ENCODE data around the gene KRT9.
A peak's percentile ranks its signal among the peaks of the same experiment; 100 is the strongest.
"Not testable (repeated sequence)": the region's sequence is repeated elsewhere in the genome, so short reads cannot be mapped to it uniquely, and the experiment has no call there.

KRT9 gene

GRCh38 chr17:41613277-41614082 is 41.6 kb upstream of the KRT9 start:
- Mint-ChIP-seq H3K4me1 (peaks cover 31% of the 10 kb centered on the region), H3K27me3 (ENCODE audit: low read depth, poor library complexity) (peaks cover 20% of the 10 kb centered on the region), H3K36me3 (ENCODE audit: low read depth) (no peaks in the 10 kb centered on the region), H3K9me3 (peaks cover 4% of the 10 kb centered on the region), H3K4me3 (no peak overlapping the region), H3K27ac (no peak overlapping the region)
- no peak for DNase-seq
- no peak for TF ChIP-seq CTCF (IDR thresholded peaks at IDR 0.05)

DNA sequence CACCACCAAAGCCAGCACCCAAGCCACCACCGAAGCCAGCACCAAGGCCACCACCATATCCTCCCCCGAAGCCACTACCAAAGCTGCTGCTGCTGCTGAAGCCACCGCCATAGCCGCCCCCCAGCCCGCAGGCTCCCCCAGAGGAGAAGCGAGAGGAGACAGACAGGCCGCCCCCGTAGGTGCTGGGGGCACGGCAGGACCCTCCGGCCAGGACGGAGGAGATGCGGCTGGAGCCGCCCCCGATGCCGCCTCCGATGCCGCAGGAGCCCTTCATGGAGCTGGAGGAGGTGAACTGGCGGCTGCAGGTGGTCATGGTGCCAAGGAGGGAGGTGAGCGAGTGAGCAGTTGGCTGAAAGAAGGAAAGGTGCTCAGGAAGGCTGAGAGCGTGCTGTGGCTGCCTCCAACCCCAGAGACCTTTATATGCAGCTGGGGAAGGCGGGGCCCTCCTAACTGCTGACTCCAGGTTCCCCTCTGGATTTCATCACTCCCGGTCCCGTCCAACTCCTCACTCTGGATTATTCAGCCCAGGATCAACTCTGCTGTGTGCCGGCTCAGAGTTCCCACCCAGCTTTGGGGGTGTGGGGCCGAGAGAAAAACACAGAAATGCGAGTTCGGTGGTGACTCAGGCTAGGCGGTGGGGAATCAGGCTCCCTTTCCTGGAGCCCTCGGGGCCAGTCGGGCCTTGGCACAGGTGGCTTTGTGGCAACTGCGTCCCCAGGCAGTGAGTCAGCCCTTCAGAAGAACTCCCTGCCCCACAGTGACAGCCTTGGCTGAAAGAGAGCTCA is 40.7 kb upstream of the KRT9 start, which contains the start of gene KRT16:
Gene KRT16 (minus strand): TSS at position 392 of the 785 bp plus-strand sequence. CDS start 79 bp downstream, at position 313.
- Mint-ChIP-seq H3K4me1 (peaks cover 23% of the 10 kb centered on the region), H3K27me3 (ENCODE audit: low read depth, poor library complexity) (peaks cover 23% of the 10 kb centered on the region)
- H3K9me3 Mint-ChIP-seq; H3K4me3 Mint-ChIP-seq; H3K36me3 Mint-ChIP-seq (ENCODE audit: low read depth); DNase-seq; H3K27ac Mint-ChIP-seq: not testable (repeated sequence)

GRCh38 chr17:41610965-41611640 is 39.2 kb upstream of the KRT9 start:
- H3K4me1 Mint-ChIP-seq, result peaks cover 17% of the 10 kb centered on the region

DNA sequence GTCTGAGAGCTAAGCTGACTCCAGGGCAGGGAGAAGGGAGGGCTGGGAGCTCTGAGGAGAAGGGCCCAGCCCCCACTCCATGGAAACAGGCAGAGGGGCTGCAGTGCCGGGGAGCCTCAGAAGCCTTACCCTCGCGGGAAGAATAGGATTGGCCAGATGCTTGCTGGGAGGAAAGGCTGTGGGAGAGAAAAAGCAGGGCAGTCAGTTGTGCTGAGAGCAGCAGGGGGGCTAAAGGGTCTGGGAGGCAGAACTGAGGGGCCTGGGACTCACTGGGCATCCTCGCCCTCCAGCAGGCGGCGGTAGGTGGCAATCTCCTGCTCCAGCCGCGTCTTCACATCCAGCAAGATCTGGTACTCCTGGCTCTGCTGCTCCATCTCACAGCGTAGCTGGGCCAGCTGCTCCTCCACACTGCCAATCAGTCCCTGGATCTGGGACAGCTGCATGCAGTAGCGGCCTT is 38.2 kb upstream of the KRT9 start:
- H3K27ac Mint-ChIP-seq, result not testable (repeated sequence)
- peaks cover 35% of the 10 kb centered on the region for H3K27me3 Mint-ChIP-seq (ENCODE audit: low read depth, poor library complexity)
- DNase-seq, result peak; percentile 61

More at GRCh38 chr17:41610965-41611640, 39.2 kb upstream of the KRT9 start:
- no peak overlapping the region for H3K4me3 Mint-ChIP-seq
- H3K36me3 Mint-ChIP-seq (ENCODE audit: low read depth), result peaks cover 10% of the 10 kb centered on the region
- DNase-seq, result no peak
- no peak for TF ChIP-seq CTCF (IDR thresholded peaks at IDR 0.05)
- H3K27ac Mint-ChIP-seq, result no peak overlapping the region
- H3K9me3 Mint-ChIP-seq, result peaks cover 21% of the 10 kb centered on the region
- peaks cover 30% of the 10 kb centered on the region for H3K27me3 Mint-ChIP-seq (ENCODE audit: low read depth, poor library complexity)

GRCh38 chr17:41606930-41607329 is 35.1 kb upstream of the KRT9 start:
- H3K27ac Mint-ChIP-seq; DNase-seq; H3K36me3 Mint-ChIP-seq (ENCODE audit: low read depth); H3K4me3 Mint-ChIP-seq: not testable (repeated sequence)
- peaks cover 33% of the 10 kb centered on the region for H3K9me3 Mint-ChIP-seq
- peaks cover 10% of the 10 kb centered on the region for H3K4me1 Mint-ChIP-seq
- peaks cover 42% of the 10 kb centered on the region for H3K27me3 Mint-ChIP-seq (ENCODE audit: low read depth, poor library complexity)

More for the DNA sequence above, 38.2 kb upstream of the KRT9 start:
- Mint-ChIP-seq H3K9me3 (peaks cover 28% of the 10 kb centered on the region), H3K4me1 (peaks cover 12% of the 10 kb centered on the region)
- TF ChIP-seq CTCF (IDR thresholded peaks at IDR 0.05), result peak; percentile 53
- H3K4me3 Mint-ChIP-seq; H3K36me3 Mint-ChIP-seq (ENCODE audit: low read depth): not testable (repeated sequence)

GRCh38 chr17:41602524-41602923 is 30.7 kb upstream of the KRT9 start:
- H3K27ac Mint-ChIP-seq, result no peak overlapping the region
- TF ChIP-seq CTCF (IDR thresholded peaks at IDR 0.05), result no peak
- peaks cover 10% of the 10 kb centered on the region for H3K36me3 Mint-ChIP-seq (ENCODE audit: low read depth)
- peaks cover 4% of the 10 kb centered on the region for H3K4me1 Mint-ChIP-seq
- H3K9me3 Mint-ChIP-seq, result peaks cover 26% of the 10 kb centered on the region
- no peak overlapping the region for H3K4me3 Mint-ChIP-seq
- no peak for DNase-seq
- H3K27me3 Mint-ChIP-seq (ENCODE audit: low read depth, poor library complexity), result peaks cover 27% of the 10 kb centered on the region

Measured in nephron progenitor cell (in vitro differentiated cells).